Stimulated activated CD8-positive, alpha-beta memory T cell treated with anti-CD3 and anti-CD28 coated beads, Interleukin-4, amount 100 ng/mL, for 24 hours (primary cell): ENCODE measurements around the gene GOLGB1.
A peak's percentile ranks its signal among the peaks of the same experiment; 100 is the strongest.
"Not testable (repeated sequence)": the region's sequence is repeated elsewhere in the genome, so short reads cannot be mapped to it uniquely, and the experiment has no call there.

Experiments used
- DNase-seq: peaks from one replicate; pipeline ENCODE4 v3.0.0-alpha.2; 2020; ENCODE audit warnings: low read depth

The GOLGB1 gene

DNA sequence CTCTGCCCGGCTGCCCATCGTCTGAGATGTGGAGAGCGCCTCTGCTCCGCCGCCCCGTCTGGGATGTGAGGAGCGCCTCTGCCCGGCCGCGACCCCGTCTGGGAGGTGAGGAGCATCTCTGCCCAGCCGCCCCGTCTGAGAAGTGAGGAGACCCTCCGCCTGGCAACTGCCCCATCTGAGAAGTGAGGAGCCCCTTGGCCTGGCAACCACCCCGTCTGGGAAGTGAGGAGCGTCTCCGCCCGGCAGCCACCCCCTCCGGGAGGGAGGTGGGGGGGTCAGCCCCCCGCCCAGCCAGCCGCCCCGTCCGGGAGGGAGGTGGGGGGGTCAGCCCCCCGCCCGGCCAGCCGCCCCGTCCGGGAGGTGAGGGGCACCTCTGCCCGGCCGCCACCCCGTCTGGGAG is 60.8 kb downstream of the GOLGB1 start:
- DNase-seq = not testable (repeated sequence)

DNA sequence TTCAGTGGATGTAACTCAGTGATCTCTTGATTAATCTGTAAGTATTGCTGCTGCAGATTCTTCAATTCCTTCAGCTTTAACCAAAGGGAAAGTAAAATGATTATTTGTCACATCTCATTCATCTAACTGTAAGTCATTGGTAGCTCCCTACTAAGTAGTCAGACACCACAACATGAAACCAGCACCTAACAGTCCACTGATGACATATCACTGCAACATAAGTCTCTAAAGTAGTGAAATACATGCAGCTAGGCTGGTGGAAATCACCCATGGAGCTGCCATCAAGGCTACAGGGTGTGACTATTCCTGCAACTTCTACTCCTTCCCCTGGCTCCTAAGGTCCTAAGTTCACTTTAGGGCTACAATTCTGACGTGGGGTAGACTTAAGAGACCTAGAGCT is 67.7 kb downstream of the GOLGB1 start:
- no peak for DNase-seq

DNA sequence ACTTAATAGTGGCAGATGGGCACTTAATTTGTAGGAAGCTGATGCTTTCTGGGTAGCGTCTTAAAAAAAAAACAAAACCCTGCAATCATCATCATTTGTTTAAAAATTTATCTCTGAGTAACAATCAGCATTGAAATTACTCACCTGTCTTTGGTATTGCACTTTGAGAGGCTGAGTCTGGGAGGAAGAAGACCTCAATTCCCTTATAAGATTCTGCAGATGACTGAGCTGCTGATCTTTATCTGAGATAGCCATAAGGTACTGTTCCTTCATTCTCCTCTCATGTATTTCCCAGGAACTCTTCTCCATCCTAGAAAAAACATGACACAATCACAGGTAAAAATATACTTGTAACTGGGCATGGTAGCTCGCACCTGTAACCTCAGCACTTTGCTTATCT is 72.4 kb downstream of the GOLGB1 start:
- DNase-seq = no peak

DNA sequence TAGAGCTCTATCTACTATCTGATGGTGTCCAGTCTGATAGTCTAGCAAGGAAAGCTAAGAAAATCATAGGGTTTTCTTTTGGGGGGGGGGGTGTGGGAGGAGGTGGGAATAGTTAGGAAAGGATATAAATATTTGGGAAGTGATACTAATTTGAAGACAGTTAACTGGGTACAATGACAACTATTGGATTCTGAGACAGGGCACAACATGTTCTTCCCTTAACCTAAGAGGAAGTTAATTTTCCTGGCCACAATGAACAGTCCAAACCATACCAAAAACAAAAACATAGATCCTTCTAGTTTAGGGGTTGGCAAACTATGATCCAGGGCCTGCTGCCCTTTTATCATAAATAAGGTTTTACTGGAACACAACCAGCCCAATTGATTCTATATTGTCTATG is 78.9 kb downstream of the GOLGB1 start:
- no peak for DNase-seq

DNA sequence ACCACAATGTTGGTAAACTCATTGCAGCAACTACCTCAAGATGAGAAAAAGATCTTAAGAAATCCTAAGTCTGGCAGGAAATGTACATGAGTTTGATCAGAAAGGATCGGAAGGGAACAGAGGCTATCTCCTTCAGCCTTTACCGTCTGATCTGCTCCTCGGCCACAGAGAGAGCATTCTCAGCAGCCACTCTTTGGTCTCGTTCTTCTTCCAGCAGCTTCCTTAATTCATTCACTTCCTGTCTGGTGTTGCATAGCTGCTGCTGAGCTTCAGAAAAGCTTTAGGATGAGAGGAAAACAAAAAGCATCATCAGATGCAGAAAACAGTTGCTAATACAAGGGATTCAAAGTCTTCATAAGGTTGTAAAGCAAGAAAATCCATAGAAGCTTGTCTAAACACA is 82.2 kb downstream of the GOLGB1 start:
- DNase-seq = no peak

DNA sequence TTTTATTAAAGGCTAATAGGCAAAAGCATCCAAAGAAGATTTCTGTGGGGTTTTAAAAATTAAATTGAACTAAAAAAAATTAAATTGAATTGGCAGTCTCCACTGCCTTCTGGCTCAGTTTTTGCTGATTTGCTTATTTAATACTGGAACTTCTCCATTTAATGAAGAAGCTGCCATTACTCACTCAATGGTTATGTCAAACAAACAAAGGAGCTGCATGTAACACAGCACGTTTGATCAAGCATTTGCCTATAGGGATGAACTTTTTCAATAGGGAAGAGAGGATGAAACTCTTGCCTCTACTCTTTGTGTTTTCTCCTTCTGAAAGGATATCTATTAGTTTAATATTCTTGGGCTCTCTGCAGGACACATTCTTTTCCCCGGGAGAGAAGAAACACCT is 84.1 kb downstream of the GOLGB1 start:
- DNase-seq = no peak

DNA sequence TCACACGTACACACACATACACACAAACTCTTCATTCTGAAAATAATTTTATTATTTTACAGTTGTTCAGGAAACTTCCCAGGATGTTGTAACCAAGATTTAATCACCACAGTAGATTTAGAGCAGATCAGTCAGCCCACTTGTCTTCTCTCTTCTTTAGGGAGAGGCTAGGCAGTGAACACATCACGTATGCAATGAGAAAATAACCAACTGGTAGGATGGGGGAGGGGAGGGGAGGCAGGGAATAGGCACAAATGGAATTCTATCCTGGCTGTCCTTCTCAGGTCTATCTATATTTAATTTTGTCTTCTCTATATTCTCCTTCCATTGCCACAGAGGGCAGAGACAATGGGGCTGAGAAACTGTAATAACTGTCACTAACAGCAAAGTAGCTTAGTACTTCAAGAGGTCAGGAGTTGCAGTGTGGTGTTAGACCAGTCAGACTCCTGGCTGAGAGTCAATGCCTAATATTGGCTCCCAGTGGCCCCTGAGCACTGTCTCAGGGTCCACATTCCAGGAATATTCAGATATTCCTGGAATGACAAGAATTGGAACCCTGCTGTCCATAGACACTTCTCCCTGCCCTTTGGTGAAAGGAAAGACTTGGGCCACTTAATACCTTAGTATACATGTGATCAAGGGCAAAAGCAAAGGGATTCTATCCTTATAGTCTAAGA is 86.2 kb downstream of the GOLGB1 start:
- DNase-seq = no peak

DNA sequence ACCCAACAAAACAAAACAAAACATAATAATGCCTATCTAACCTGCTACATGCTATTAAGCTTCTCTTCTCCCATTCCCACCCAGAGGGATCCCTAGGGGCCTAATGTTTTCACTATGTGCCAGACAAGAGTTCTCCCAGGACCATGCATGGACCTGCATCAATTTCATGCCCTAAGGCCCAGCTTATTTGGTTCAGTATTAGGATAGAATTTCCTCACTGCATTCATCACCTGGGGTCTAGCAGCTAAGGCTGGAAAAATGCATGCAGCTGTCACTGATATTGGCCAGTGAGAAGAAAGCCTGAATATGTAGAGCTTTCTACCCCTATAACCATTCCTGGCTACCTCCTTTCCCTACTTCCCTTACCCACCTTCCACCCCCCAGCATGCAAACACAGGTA is 86.8 kb downstream of the GOLGB1 start:
- no peak for DNase-seq

DNA sequence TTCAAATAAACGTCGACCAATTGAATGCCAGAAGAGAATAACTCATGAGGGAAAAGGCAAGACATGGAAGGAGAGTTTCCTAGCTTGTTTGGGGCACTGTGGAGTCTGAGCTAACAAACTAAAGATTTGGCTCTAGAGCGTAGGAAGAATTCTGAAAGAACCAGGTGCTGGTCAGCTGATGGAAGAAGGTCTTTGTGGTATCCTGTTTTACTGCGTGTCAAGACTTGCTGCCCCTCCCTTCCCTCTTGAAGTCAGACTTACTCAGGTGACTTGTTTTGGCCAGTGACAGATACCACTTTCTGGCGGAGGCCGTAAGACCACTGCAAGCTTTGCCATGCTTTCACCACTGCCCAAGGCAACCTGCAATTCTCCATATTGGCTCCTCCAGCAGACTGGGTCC is 88.2 kb downstream of the GOLGB1 start:
- DNase-seq = no peak

DNA sequence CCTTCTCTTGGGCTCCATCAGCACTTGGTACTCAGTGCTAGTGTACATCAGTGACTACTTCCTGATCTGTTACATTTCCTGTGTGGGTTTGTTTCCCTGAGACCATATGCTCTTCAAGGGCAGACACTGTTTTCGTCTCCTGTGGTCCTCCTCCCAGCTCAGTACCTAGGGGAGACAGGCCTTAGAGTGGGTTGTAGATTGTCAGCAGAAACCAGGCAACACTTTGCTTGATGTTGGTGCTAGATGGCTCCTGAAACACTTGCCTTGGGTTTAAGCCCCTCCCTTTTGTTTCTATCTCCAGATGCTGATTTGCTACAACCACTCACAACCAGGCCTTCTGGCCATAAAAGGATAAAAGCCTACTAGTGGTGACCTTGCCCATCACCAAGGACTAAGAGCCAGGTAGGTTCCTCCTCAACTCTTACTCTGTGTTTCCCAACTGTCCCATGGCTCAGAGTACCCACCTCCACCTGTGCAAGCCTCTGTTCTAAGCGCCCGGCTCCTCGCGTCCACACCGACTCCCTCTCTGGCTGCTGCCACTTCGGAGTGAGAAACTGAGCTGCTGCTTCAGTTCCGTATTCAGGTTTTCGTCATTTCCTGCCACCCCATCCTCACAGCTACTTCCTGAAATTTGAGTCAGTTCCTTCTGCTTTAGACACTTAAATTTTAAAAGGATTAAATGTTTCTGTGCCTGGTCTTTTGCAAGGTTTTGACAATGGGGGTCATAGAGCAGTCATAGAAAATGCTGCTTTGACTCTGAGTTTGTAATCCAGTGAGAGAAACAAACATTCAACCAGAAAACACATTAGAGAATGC is 89.0 kb downstream of the GOLGB1 start, which contains the start of gene HCLS1:
TSS of gene HCLS1 (minus strand) at position 548 of the 816 bp plus-strand sequence. CDS start 2,556 bp downstream, outside the sequence.
- peak; percentile 41 for DNase-seq

DNA sequence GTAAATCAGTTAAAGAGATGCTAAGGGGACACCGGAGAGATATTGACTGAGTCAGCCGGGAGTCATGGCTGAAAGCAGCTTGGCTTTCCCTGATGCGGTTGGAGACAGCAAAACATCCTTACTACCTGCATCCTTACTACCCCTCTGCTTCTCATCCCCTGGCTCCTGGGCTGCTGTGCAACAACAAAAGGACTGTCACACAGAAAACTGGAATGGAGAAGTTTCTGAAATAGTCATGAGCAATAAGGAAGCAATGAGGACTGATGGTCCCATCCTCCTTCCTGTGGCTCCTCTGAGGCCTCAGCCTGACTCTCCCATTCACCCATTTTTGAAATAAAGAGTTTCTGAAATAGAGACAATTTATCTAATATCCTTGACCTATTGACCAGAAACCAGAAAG is 90.0 kb downstream of the GOLGB1 start:
- DNase-seq = no peak

DNA sequence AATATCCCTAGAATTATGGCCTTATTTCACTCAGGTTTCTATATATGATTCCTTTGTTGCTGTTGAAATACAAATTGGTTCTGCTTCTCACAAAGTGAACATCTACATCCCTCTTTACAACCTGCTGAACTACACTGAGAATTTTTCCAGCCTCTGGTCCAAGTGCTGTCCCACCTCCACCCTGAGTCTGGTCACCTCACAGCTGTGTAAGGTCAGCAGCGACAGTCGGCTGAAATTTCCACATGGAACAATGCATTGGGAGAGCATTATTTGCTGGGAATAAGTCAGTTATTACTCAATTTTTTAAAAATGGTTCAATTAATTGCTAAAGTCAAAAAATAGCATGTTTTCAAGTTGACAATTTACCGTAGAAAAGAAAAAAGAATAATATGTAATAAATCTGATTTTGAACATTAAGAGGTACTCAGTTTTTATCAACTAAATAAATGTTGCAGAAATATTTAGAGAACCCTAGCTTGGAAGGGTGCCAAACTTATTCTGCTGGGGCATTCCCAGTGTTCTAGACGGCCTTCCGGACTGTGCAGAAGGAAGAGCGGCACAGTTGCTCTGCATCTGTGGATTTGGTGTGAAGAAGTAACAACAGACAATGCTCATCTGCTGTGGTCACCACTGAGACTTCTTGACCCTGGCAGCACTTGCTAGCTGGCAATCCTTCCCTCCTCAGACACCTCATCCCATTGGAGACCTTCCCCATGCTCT is 90.7 kb downstream of the GOLGB1 start:
- no peak for DNase-seq

DNA sequence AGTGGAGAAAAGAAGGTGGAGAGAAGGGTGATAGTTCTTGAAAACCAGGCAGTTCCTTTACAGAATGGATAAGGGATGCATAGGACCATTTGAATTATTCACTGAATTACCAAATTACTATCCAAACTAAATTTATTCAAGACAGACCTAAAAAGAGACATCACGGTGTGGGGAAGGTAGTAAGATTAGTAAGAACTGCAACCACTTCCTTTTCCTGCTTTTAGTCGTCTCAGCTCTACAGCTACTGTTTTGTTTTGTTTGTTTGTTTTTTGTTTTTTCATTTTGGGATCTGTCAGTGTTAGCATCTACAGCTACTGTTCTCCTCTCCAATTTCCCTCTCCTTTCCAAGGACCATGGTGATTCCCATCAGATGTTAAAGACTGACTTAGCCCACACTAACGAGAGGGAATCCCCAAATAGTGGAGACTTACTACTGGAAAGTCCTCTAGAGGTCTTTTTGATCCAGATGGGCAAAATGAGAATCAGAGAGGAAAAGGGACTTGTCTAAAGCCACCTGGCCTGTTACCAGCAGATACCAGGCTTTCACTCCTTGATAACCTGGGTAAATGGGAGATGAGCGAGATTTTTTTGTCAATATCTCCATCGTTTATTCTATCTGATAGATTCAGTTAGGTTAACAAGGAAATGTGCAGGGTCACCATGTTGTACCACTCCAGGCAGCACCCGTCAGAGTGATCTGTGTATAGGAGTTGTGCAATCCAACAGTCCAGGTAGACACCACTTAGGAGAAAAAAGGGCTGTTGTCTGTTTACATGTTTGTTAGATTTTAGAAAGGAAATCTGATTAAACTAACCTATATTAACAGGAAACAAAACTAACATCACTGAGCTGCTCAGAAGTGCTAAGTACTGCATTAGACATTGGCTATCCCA is 94.8 kb downstream of the GOLGB1 start:
- DNase-seq = no peak

DNA sequence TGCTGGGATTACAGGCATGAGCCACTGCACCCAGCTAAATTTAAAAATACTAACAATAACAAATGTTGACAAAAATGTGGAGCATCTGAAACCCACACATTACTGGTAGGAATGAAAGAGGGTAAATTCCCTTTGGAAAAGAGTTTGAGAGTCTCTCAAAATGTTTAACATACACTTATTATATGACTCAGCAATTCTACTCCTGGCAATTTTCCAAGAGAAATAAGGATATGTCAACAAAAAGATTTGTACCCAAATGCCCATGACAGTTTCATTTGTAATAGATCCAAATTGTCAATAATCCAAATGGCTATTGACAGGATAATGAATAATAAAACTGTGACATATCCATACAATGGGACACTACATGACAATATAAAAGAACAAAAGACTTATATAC is 97.9 kb downstream of the GOLGB1 start:
- DNase-seq = no peak

DNA sequence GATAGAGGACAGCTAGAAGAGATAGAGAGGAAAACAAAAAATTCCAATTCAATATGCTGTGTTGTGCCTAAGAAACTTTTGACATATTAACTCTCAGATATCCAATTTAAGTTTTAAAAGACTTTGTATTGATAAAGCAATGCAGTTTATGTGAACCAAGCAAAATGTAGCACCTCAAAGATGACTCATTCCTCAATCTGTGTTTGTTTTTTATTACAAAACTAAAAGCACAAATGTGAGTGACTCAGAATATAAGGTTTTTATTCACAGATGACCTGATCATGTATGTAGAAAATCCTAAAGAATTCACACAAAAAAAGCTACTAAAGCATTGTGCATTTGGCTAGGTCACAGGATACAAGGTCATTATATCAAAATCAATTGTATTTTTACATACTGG is 99.9 kb downstream of the GOLGB1 start:
- no peak for DNase-seq

DNA sequence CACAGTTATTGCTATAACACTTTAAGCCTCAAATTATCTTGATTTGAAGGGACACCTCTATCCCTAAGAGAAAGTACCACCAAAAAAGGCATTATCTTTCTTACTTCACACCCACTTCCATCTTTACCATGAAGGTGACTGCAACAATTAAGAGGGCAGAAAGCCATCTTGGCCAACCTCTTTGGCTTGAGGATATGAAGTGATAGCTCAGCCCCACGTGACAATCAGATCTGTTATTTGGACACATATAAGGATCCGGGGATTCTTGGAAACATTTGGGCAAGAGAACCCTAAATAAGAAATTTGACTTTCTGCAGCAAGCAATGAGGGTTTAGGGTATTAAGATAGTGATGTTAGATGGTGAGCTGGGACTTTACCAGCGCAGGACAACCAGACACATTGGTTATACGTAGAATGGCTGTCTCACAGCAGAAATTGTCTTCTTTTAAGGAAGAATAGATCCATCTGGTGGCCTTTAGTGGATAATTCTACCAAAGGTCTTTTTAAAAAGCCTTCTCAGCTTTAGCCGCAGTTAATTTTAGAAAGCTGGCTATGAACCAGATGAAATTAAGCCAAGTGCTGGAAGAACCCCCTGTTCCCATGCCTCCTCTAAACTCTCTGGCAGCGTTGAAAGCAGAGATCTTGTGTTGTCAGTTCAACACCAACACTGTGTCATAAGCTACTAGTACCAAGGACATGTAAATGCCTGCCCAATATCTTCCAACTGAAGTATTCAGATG is 101.2 kb downstream of the GOLGB1 start:
- no peak for DNase-seq

DNA sequence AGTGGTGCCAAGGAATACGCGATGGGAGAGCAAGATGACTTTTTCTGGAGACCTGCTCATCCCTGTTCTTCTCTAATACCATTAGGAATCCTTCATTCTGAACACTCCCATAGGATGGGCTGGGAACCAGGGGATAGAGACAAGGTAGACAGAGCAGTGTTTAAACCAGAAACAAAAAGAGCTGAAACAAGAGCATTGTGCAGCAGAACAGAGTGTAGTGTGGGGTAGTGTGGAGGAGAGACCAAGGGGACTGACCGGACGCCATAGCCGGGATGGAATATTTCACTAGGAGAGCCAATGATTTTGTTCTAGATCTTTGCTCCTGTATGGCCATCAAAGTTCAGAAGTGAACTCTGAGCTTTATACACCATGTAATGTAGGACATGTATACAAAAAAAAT is 104.5 kb downstream of the GOLGB1 start:
- DNase-seq = no peak

DNA sequence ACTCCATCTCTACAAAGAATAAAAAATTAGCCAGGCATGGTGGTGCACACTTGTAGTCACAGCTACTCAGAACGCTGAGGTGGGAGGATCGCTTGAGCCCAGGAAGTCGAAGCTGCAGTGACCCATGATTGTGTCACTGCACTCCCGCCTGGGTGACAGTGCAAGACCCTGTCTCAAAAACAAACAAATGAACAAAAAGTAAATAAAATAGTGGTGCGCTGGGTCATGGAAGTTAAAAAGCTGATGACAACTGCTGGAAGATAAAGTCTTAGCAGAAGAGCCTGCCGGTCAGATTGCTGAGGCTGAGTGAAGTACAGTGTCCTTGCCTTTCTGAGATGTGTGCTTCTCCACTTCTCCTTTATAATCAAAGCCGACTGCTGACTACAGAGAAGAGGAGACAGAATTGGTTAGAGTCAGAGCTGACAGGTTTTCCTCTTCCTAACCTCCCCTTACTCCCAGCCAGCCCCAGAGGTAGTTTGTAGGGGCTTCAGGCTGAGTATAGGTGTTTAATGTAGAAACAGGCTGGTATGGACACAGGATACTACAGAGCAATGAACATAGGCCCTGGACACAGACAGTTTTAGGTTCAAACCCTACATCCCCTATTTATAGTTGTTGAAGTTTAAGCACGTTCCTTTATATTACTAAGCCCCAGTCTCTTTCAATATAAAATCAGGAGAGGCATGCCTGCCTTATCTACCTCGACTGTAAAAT is 106.8 kb downstream of the GOLGB1 start:
- DNase-seq = no peak

DNA sequence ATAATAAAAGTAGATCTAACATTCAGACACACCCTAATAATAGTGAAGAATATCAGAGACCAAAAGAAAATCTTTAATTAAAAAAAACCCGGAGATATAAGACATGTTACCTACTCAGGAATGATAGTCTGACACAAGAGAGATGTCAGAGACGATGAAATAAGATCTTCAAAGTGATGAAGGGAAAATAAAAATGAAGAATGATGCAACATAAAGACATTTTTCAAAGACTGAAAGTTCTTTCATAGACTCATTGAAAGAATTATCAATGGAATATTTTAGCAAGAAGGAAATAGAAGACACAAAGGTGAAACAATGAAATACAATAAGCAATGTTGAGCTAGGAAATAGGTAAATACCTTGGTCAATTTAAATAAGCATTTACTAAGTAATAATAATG is 108.4 kb downstream of the GOLGB1 start:
- no peak for DNase-seq

DNA sequence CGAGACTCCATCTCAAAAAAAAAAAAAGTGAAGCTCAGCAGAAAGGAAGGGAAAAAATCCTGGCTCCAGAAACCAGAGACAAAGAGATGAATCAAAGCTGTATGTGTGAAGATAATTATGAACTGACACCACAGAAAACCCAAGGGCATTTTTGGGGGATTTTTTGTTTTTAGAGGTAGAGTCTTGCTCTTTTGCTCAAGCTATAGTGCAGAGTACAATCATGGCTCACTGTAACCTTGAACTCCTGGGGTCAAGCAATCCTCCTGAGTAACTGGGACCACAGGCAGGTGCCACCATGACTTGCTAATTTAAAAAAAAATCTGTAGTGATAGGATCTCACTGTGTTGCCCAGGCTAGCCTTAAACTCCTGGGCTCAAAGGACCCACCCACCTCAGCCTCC is 111.6 kb downstream of the GOLGB1 start:
- DNase-seq = no peak

DNA sequence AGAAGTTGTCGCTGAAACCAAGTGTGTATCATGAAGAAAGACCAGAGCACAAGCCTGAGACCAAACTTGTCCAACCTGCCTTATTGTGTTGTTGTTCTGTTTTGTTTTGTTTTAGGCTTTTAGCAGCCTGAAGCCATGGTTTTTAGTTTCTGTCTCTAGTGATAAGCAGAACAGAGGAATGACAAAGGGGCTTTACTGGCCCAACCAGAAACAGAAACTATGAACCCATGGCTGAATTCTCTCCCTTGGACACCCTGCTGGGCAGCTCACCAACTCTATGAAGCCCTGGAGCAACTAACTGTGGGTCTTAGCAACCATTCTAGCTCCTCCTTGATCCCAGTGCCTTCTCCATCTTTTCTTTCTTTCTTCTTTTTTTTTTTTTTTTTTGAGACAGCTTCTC is 119.2 kb downstream of the GOLGB1 start:
- no peak for DNase-seq
